HG03342 (cell line): Measurements from ENCODE around the gene GOLGA7B.

ENCODE experiments used
- ATAC-seq: cut with Tn5 transposase; IDR thresholded peaks from one replicate; pipeline ENCODE4 v1.9.1; 2021; ENCODE audit warnings: mild to moderate bottlenecking, moderate library complexity; ENCODE audit not compliant: unreplicated experiment

GOLGA7B gene

GRCh38 chr10:97866524-97867219, 17.0 kb downstream of the GOLGA7B start:
- ATAC-seq = no peak

- ATAC-seq = no peak
Observed at GRCh38 chr10:97867220-97867800, 17.7 kb downstream of the GOLGA7B start.

GRCh38 chr10:97868134-97868685, 18.6 kb downstream of the GOLGA7B start:
- ATAC-seq = no peak

- peak; percentile 95 for ATAC-seq
Observed at GRCh38 chr10:97869091-97870042, 19.7 kb downstream of the GOLGA7B start.

- no peak for ATAC-seq
Observed at GRCh38 chr10:97870990-97871389, 21.3 kb downstream of the GOLGA7B start.

- ATAC-seq = no peak
Observed at GRCh38 chr10:97873569-97873968, 23.9 kb downstream of the GOLGA7B start.

- ATAC-seq = no peak
Observed at GRCh38 chr10:97874332-97874731, 24.7 kb downstream of the GOLGA7B start.

- no peak for ATAC-seq
Observed at GRCh38 chr10:97875391-97875790, 25.7 kb downstream of the GOLGA7B start.

DNA sequence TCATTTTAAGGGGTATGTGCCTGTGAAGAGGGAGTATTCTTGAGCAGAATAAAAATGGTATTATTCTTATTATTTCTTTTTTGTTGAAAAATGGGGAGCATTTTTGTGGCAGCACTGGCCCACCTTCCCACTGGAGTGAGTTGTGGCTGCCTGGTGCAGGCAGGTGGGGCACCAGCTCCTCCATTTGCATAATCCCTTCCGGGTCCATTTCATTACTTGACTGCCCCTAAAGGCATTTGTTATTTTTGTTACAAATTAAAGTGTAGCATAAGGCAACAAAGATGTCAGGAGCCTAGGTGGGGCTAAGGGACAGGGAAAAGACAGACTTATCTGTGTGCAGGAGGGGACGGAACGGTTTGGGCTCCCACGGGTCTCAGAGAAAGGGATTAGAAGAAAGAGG, 26.8 kb downstream of the GOLGA7B start:
- ATAC-seq = no peak

GRCh38 chr10:97879241-97879640, 29.6 kb downstream of the GOLGA7B start:
- ATAC-seq = no peak

DNA sequence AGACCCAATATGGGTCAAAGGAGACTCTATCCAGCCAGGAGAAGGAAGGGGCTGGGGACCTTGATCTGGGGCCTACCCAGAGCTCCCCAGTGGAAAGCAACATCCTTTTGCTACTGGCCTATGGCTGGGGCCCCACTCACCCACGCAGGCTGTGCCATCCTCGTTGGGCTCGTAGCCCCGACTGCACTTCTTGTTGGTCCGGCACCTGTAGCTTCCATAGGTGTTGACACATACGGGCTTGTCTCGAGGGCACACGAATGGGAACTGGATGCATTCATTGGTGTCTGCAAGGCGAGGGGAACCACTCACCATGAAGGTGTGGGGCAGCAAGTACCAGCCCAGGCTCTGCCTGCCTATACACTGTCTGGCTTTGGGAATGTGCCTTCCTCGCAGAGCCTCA, 30.5 kb downstream of the GOLGA7B start:
- ATAC-seq = no peak

- ATAC-seq = no peak
Observed at GRCh38 chr10:97882142-97883091, 32.8 kb downstream of the GOLGA7B start.

DNA sequence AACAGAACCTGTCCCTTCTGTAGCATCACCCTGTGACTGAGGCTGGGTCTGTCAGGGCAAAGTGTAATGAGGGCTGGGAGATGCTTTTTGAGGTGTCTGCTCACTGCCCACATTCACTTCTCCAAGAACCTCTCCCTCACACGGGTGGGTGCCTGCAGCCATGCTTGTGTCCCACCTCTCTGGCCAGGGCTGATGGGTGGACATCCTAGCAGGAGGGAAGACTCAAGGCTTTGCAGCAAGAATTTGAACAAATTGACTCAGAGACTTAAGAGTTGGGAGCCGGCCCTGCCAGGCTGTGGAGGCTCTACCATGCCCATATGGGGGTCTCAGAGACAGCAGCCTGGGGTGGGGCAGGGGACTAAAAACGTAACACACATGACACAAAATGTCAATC, 33.4 kb downstream of the GOLGA7B start:
- ATAC-seq = no peak

DNA sequence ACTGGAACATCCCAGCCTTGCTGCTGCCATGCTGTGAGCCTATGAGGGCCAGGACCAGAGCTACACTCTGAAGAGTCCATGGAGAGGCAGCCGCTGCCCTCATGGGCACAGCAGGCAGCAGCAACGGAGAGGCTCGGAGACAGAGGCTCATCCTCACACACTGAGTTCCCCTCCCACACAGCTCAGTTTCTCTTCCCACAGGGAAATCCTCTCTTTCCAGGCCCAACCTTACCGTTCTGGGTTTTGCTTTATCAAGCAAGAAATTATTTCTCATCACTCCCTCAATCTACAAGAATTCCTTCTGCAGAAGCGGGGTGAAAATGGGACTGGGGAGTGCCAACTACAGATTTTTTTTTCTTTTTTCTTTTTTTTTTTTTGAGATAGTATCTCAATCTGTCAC, 36.6 kb downstream of the GOLGA7B start:
- no peak for ATAC-seq

- no peak for ATAC-seq
Observed at GRCh38 chr10:97887399-97887798, 37.8 kb downstream of the GOLGA7B start.

DNA sequence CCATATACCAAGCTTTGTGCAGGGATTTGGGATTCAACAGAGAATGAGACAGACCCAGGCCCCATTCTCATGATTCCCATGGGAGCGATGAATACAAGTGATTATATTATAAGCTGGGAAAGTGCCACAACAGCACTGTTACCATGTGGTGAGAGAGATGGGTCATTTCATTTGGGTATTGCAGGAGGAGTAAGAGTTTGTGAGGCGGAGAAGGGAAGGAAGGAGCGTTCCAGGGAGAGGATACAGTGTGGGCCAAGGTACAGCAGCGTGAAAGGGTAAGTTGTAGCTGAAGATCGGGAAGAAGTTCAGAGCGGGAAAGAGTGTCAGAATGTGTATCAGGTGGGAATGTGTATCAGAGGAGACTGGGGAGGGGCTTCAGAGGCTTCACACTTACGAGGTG, 38.5 kb downstream of the GOLGA7B start:
- ATAC-seq = no peak

GRCh38 chr10:97888641-97889262, 39.1 kb downstream of the GOLGA7B start:
- ATAC-seq = no peak

DNA sequence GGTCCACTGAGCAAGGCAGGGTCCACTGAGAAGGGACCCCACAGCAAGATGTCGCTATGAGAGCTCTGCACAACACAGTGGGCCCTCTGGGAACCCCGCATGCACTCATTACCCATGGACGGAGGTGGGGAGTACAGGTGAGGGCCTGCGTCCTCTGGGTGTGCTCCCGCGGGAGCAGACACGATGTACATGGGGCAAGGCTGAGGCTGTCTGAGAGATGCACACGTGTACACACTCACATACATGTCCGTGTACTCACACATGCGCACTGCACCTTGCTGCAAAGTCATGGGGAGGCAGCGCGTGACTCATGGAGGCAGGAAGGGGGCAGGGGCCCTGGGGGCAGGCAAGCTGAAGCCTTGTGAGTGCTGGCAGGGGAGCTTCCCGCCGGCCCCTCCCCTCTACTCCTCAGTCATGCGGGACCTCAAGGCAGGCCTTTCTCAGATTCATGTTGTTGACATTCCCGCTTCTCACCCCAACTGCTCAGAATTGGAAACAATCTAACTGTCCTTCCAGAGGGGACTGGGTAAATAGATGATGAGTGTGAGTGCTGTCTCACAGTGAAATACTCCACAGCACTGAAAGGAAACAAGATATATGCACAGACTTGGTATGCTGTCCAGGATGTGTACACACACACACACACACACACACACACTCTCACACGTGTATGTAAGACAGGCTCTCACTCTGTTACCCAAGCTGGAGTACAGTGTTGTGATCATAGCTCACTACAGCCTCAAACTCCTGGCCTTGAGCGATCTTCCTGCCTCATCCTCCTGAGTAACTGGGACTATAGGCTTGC, 40.0 kb downstream of the GOLGA7B start:
- ATAC-seq = no peak
